NK-92 treated with Interleukin-12 subunit alpha and Interleukin-12 subunit beta, amount 100 ng/mL, for 24 hours (cell line): ENCODE results near the gene BMPR2.

Experiments
- DNase-seq: peaks from one replicate; lab custom pipeline; 2025; lab: John Stamatoyannopoulos, UW

BMPR2 gene

DNA sequence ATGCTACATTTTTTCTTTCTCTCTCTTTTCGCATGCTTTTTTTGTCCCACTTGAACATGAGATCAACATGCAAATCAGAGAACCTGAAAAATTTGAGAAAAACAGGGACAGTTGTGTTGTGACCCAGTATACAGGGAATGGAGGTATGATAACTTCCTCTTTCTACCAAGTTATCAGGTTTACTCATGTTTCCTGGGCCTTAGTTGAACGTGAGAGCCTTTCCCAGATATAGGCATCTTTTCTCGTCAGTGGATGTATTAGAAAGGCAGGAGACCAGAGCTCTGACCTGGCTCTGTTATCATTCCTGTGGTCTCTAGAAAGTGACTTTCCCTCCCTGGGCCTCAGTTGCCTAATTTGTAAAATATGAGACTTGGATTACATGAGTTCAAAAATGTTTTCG lies 228.6 kb downstream of the BMPR2 start:
- DNase-seq: no peak

DNA sequence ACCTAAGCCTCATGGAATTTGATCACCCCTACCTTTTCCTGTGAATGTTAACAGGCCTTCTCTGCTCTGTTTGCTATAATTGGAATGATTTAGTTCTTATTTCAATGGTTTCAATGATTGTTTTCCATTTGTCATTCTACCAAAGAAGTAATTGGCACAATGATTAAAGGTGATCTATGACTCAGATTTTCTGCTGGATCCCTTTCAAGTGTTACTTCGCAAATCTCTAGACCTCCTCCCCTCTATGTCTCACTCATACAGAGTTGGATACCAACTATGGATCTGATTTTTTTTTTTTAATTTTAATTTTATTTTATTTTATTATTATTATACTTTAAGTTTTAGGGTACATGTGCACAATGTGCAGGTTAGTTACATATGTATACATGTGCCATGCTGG lies 229.0 kb downstream of the BMPR2 start:
- no peak for DNase-seq

DNA sequence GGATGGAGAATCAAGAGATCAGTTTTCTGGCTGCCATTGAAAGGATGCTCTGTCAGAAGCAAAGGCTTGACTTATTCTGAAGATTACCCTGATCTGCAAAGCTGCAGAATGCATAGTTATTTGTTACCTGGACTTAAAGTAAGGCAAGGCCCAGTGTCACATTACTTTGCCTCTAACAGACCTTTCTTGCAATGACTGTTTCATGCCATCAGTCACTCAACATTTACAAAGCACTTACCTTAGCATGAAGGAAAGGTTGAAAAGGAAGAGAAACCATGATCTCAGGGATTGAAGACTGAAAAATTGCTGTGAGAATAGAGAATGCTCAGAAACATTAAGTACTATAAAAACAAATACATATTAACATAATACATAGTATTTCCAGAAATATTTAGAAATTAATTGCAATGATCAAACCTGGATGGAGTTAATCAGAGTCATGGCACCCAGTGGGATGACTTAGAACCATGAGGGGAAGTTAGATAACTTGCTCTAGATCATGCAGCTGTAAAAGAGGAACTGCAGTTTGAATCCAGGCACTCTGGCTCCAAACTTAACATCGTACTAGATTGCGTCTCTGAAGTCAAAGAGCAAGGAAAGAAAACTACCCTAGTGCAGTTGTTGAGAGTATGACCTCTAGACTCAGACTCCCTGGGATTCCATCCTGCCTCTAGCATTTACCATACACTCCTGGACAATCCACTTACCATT lies 232.2 kb downstream of the BMPR2 start:
- no peak for DNase-seq

DNA sequence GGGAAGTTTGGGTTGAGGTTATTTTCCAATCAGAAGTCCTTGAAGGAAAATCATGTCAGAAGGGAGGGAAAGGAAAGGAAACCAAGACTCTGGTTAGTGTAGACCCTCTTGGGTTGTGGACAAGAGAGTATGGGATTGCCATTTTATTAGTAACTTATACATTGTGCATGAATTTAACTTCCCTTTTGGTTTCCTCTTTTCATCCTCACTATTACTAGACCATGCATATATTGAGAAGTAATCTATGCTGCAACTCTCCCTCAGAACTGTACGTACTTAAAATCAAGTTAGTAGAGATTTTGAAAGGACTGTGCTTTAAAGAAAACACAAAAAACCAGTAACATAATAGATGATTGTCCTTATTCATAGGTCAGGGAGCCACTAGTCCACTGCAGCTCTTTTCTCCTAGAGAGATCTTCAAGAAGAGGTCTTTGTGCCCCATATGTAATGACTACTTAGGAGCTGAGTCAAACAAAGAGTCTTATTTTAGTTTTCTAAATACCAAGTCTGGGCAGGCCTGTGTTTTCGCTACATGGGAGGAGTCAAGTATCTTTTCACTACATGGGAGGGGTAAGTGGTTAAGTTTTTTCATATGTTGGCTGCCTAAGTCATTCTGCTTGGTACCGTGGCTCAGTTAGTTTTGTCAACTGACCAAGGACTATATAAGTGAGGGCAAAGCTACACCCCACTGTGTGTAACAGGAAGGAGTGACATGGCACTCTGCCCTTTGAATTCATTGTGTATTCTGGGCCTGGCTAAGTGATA lies 233.4 kb downstream of the BMPR2 start:
- no peak for DNase-seq

DNA sequence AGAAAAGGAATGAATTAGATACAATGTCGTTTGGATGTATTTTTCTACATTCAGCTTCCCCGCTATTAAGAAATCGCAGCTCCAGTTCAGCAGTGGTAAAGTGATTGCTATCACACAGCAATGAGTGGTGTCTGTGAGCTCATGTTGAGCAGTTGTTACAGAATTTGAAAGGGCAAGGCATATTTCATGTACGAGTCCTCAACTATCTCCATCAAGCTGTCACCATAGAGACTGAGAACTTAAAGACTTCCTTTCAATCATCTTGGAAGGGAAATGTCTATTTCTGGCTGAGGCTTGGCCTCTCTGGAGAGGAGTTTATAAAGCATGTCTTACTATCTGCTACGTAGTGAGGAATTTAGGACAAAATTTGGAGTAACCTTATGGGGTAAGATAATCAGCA lies 234.3 kb downstream of the BMPR2 start:
- no peak for DNase-seq

DNA sequence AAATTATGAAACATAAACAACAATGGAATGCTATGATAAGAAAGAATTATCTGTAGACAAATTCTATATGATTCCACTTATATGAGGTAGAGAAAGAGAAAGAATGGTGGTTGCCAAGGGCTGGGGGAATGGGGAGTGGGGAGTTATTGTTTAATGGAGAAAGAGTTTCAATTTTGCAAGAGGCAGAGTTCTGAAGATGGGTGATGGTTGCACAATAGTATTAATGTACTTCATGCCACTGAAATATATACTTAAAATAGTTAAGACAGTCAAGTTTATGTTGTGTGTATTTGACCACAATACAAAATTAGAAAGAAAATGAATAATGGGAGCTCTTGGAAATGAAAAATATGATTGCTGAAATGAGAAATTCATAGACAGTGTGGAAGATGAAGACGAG lies 236.0 kb downstream of the BMPR2 start:
- no peak for DNase-seq

DNA sequence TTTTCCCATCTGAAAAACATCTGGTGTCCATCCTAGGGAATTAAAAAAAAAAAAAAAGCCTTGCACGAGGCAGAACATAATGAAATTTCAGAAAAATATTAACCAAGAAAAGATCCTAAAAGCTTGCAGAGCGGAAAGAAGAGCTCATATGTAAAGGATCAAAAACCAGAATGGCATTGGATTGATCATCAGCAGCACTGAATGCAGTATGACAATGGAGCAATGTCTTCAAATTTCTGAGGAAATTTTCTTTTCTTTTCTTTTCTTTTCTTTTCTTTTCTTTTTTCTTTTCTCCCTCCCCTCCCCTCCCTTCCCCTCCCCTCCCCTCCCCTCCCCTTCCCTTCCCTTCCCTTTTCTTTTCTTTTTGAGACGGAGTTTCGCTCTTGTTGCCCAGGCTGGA lies 237.4 kb downstream of the BMPR2 start:
- no peak for DNase-seq
